Prostate gland (tissue), 2 donors: Measurements from ENCODE around the gene GJB1.

Experiments
- POLR2AphosphoS5 ChIP-seq: sonication (generic); formaldehyde crosslinking; IDR thresholded peaks from one replicate; pipeline ENCODE4 v1.6.1; 2017; ENCODE audit warnings: antibody characterized with exemption
- TF ChIP-seq, protein P1 (sequence below), 4 experiments: fragments of 200-600 bp in 2 of 4; fragments of 450-650 bp in 2 of 4; sonication (generic) in 2 of 4; IDR thresholded peaks; 1 replicate in 3 of 4; 2 replicates in 1 of 4; pipeline ENCODE4 v1.5.1; 2016 to 2019; ENCODE audit warnings: antibody characterized with exemption in 4 of 4, mild to moderate bottlenecking in 2 of 4, moderate library complexity in 2 of 4

DNA sequence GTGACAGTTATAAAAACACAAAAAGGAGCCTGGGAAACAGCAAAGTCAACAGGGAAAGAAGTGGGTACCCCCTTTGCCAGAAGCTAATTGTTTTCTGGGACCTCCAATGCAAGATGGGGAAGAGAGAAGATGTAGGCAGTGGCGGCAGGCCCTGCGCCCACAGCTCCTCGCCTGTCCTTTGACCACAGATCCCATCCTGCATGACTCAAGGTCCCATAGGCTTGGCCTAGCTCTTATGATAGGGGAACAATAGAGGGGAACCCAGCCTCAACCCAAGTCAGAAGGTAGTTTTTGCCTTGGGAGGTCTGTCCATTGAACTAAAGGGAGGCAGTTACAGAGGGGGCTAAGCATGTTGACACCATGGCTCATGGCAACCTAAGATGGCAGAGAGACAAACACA lies 16.8 kb downstream of the GJB1 start:
- TF ChIP-seq, protein P1, sequence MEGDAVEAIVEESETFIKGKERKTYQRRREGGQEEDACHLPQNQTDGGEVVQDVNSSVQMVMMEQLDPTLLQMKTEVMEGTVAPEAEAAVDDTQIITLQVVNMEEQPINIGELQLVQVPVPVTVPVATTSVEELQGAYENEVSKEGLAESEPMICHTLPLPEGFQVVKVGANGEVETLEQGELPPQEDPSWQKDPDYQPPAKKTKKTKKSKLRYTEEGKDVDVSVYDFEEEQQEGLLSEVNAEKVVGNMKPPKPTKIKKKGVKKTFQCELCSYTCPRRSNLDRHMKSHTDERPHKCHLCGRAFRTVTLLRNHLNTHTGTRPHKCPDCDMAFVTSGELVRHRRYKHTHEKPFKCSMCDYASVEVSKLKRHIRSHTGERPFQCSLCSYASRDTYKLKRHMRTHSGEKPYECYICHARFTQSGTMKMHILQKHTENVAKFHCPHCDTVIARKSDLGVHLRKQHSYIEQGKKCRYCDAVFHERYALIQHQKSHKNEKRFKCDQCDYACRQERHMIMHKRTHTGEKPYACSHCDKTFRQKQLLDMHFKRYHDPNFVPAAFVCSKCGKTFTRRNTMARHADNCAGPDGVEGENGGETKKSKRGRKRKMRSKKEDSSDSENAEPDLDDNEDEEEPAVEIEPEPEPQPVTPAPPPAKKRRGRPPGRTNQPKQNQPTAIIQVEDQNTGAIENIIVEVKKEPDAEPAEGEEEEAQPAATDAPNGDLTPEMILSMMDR (IDR thresholded peaks at IDR 0.05), result no peak
- no peak for TF ChIP-seq POLR2AphosphoS5
